ENCODE results near the gene WNT4. TPM values are rescaled to one million over a fixed set of nuclear protein-coding genes. Genes with fewer than 3 reads are reported as not detected.

WNT4 gene
- total RNA-seq, 1 donor from 2014 or later = not detected

DNA sequence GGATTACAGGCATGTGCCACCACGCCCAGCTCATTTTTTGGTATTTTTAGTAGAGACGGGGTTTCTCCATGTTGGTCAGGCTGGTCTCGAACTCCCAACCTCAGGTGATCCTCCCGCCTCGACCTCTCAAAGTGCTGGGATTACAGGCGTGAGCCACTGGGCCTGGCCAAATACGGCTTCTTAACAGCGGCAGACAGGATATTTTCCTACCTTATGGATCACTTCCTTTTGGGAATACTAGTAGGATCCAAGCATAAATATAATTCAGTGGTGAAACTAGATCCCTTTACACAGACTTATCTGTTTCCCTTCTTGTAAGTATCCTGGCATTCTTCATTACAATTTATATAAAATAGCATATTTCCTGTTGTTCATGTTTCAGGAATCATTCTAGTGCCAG, 40.9 kb downstream of the WNT4 start:
- TF ChIP-seq, protein P1, sequence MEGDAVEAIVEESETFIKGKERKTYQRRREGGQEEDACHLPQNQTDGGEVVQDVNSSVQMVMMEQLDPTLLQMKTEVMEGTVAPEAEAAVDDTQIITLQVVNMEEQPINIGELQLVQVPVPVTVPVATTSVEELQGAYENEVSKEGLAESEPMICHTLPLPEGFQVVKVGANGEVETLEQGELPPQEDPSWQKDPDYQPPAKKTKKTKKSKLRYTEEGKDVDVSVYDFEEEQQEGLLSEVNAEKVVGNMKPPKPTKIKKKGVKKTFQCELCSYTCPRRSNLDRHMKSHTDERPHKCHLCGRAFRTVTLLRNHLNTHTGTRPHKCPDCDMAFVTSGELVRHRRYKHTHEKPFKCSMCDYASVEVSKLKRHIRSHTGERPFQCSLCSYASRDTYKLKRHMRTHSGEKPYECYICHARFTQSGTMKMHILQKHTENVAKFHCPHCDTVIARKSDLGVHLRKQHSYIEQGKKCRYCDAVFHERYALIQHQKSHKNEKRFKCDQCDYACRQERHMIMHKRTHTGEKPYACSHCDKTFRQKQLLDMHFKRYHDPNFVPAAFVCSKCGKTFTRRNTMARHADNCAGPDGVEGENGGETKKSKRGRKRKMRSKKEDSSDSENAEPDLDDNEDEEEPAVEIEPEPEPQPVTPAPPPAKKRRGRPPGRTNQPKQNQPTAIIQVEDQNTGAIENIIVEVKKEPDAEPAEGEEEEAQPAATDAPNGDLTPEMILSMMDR (conservative IDR thresholded peaks at IDR 0.05; ENCODE audit: low read depth, low read length) = no peak
- H3K4me3 ChIP-seq (ENCODE audit: low read depth, low read length) = no peak overlapping the region
- DNase-seq (ENCODE audit: low read depth) = no peak

DNA sequence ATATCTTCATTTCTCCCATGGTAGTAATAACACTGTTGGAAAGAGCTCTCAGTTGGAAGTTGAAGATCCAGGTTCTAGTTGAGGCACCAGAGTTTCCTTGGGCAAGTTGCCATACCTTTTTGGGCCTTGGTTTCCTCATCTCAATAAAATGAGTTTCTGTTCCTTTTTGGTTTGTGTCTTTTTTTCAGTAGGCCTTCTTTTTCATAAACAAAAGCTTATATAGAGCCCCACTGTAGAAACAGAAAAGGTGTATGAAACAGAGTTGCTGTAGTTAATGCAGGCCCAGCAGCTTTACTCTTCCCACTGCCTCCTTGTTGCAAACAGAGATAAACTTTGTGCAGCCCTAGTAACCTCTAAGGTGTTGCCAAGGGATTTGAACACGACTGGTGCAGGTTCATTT, 41.7 kb downstream of the WNT4 start:
- TF ChIP-seq, protein P1 (conservative IDR thresholded peaks at IDR 0.05; ENCODE audit: low read depth, low read length) = no peak
- H3K4me3 ChIP-seq (ENCODE audit: low read depth, low read length) = no peak overlapping the region

GRCh38 chr1:22100168-22100567, 42.7 kb downstream of the WNT4 start:
- TF ChIP-seq, protein P1 (conservative IDR thresholded peaks at IDR 0.05; ENCODE audit: low read depth, low read length) = no peak

More for the DNA sequence above, 41.7 kb downstream of the WNT4 start:
- DNase-seq (ENCODE audit: low read depth) = no peak

DNA sequence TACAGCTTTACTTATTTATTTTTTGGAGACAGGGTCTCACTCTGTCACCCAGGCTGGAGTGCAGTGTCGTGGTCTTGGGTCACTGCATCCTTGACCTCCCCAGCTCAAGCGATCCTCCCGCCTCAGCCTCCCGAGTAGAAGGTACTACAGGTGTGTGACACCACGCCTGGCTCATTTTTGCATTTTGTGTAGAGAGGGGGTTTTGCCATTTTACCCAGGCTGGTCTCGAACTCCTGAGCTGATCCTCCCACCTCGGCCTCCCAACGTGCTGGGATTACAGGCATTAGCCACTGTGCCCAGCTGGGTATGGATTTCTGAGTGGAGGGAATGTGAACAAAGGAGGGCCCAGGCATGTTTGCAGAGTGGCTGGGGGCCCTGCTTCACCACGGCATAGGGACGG, 44.1 kb downstream of the WNT4 start:
- TF ChIP-seq, protein P1 (conservative IDR thresholded peaks at IDR 0.05; ENCODE audit: low read depth, low read length) = no peak
- no peak for DNase-seq (ENCODE audit: low read depth)
- H3K4me3 ChIP-seq (ENCODE audit: low read depth, low read length) = no peak overlapping the region

More at GRCh38 chr1:22100168-22100567, 42.7 kb downstream of the WNT4 start:
- DNase-seq (ENCODE audit: low read depth) = no peak
- no peak overlapping the region for H3K4me3 ChIP-seq (ENCODE audit: low read depth, low read length)

- H3K4me3 ChIP-seq (ENCODE audit: low read depth, low read length) = no peak overlapping the region
- no peak for DNase-seq (ENCODE audit: low read depth)
- TF ChIP-seq, protein P1 (conservative IDR thresholded peaks at IDR 0.05; ENCODE audit: low read depth, low read length) = no peak
These were observed 46.4 kb downstream of the WNT4 start for GRCh38 chr1:22096463-22096862.

GRCh38 chr1:22096036-22096435, 46.9 kb downstream of the WNT4 start:
- no peak for DNase-seq (ENCODE audit: low read depth)
- H3K4me3 ChIP-seq (ENCODE audit: low read depth, low read length) = no peak overlapping the region
- TF ChIP-seq, protein P1 (conservative IDR thresholded peaks at IDR 0.05; ENCODE audit: low read depth, low read length) = no peak

DNA sequence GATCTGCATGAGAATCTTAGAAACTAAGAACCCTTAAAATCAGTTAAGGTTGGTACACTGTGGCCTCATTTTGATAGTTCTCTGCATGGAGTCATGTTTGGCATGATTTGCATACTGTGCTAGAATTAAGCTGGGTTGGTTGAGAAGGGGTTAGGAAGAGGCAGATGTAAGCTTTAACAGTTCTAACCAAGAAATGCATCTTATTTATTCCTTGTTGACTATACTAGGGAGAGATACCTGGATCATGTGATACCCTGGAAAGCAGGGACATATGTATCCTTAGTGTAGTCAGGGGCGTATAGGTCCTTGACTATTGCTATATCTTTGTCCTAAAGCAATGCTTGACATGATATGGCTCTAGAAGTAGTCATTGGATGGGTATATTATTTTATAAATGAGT, 49.4 kb downstream of the WNT4 start:
- no peak for DNase-seq (ENCODE audit: low read depth)
- TF ChIP-seq, protein P1 (conservative IDR thresholded peaks at IDR 0.05; ENCODE audit: low read depth, low read length) = no peak
- no peak overlapping the region for H3K4me3 ChIP-seq (ENCODE audit: low read depth, low read length)

All from epithelial cell of proximal tubule (primary cell).